ENCODE measurements around the gene TENM4. TPM values are rescaled to one million over a fixed set of nuclear protein-coding genes. Genes with fewer than 3 reads are reported as not detected.

The TENM4 gene
- total RNA-seq, 1 experiment from 2014 or later: 25.0 TPM

- no peak for TF ChIP-seq AR (CRISPR knock-in tag; IDR thresholded peaks at IDR 0.05)
- TF ChIP-seq TEAD4 (CRISPR knock-in tag; IDR thresholded peaks at IDR 0.05): no peak
- TF ChIP-seq CREM (CRISPR knock-in tag; IDR thresholded peaks at IDR 0.05): no peak
Measured at GRCh38 chr11:78741741-78742140, 699.1 kb downstream of the TENM4 start (continued).

- TF ChIP-seq CTCF (IDR thresholded peaks at IDR 0.05) (no peak), ZNF396 (CRISPR knock-in tag; IDR thresholded peaks at IDR 0.05; ENCODE audit: borderline replicate concordance) (no peak), NR2C2 (CRISPR knock-in tag; IDR thresholded peaks at IDR 0.05) (no peak), ESRRA (CRISPR knock-in tag; IDR thresholded peaks at IDR 0.05; ENCODE audit: borderline replicate concordance) (no peak), TP53 (CRISPR knock-in tag; IDR thresholded peaks at IDR 0.05) (no peak)
- peaks cover 9% of the 10 kb centered on the region; the same call in 1 of the 2 replicates for H3K4me1 Mint-ChIP-seq
- ATAC-seq (no peak), DNase-seq (ENCODE audit: low spot score) (no peak)
- no peaks in the 10 kb centered on the region for H3K27me3 Mint-ChIP-seq (ENCODE audit: low read depth)
- no peak overlapping the region for H3K27ac Mint-ChIP-seq
- peaks cover 5% of the 10 kb centered on the region; the same call in 1 of the 2 replicates for H3K9me3 Mint-ChIP-seq
- H3K4me3 Mint-ChIP-seq: no peak overlapping the region
- CTCF ChIA-PET: interaction anchor here (1.3 to 1.5 kb wide), 2 partner anchors 25 to 95 kb away, joined by 4 to 6 read pairs; no protein-coding TSS in a partner anchor
- H3K36me3 Mint-ChIP-seq: no peaks in the 10 kb centered on the region
- POLR2A ChIA-PET: no interaction called here
Measured at GRCh38 chr11:78740199-78741071, 700.4 kb downstream of the TENM4 start.

- peaks cover 9% of the 10 kb centered on the region; the same call in 1 of the 2 replicates for H3K4me1 Mint-ChIP-seq
- no peaks in the 10 kb centered on the region for H3K27me3 Mint-ChIP-seq (ENCODE audit: low read depth)
- ChIA-PET CTCF (interaction anchor here (1.3 kb wide), 1 partner anchor 22 kb away, joined by 6 read pairs; no protein-coding TSS in a partner anchor), POLR2A (no interaction called here)
- DNase-seq (ENCODE audit: low spot score) (no peak), ATAC-seq (no peak)
- H3K36me3 Mint-ChIP-seq: no peaks in the 10 kb centered on the region
- H3K9me3 Mint-ChIP-seq: peaks cover 5% of the 10 kb centered on the region; the same call in 1 of the 2 replicates
- H3K4me3 Mint-ChIP-seq: no peak overlapping the region
- H3K27ac Mint-ChIP-seq: no peak overlapping the region
- no peak for TF ChIP-seq USF2 (CRISPR knock-in tag; IDR thresholded peaks at IDR 0.05)
- no peak for TF ChIP-seq ZNF532 (CRISPR knock-in tag; IDR thresholded peaks at IDR 0.05; ENCODE audit: borderline replicate concordance)
- no peak for TF ChIP-seq NFATC4 (CRISPR knock-in tag; IDR thresholded peaks at IDR 0.05)
- no peak for TF ChIP-seq GTF2I (CRISPR knock-in tag; conservative IDR thresholded peaks at IDR 0.05)
- no peak for TF ChIP-seq ZMAT4 (CRISPR knock-in tag; IDR thresholded peaks at IDR 0.05)
- no peak for TF ChIP-seq FOXJ3 (CRISPR knock-in tag; IDR thresholded peaks at IDR 0.05; ENCODE audit: borderline replicate concordance)
- TF ChIP-seq RORB (CRISPR knock-in tag; IDR thresholded peaks at IDR 0.05): no peak
- no peak for TF ChIP-seq PRRX2 (CRISPR knock-in tag; IDR thresholded peaks at IDR 0.05)
- no peak for TF ChIP-seq ETV6 (CRISPR knock-in tag; IDR thresholded peaks at IDR 0.05)
- TF ChIP-seq OVOL2 (CRISPR knock-in tag; IDR thresholded peaks at IDR 0.05; ENCODE audit: borderline replicate concordance): no peak
- TF ChIP-seq HMGXB4 (CRISPR knock-in tag; IDR thresholded peaks at IDR 0.05): no peak
- TF ChIP-seq TCF7 (CRISPR knock-in tag; IDR thresholded peaks at IDR 0.05; ENCODE audit: low read depth): no peak
Measured at GRCh38 chr11:78737891-78738290, 702.9 kb downstream of the TENM4 start.

Measured in WTC11 (cell line).